Heart left ventricle (tissue), 13 donors: Measurements from ENCODE around the gene KRTAP4-11.
"Not testable (repeated sequence)": the region's sequence is repeated elsewhere in the genome, so short reads cannot be mapped to it uniquely, and the experiment has no call there.

Experiments used
- POLR2A ChIP-seq, 2 donors: fragments of 450-650 bp; IDR thresholded peaks; one replicate each; pipeline ENCODE4 v1.6.1; 2017; ENCODE audit warnings: antibody characterized with exemption in 2 of 2, mild to moderate bottlenecking in 2 of 2, moderate library complexity in 2 of 2
- TF ChIP-seq, protein P1 (sequence below), 12 donors: fragments of 200-600 bp; sonication (generic) in 4 of 12; IDR thresholded peaks; one replicate each; pipeline versions ENCODE4 v1.5.0 to v1.8.0; 2018 to 2022; ENCODE audit warnings: antibody characterized with exemption in 12 of 12, mild to moderate bottlenecking in 5 of 12
- donor health status: ischemic (EF 13 %, LVEDD 7.1; RV severe dilation, severe dysfunction).
- donor health status: DM: no; HTN: yes; CAD: no.
- donor health status: DM: no; HTN: no; CAD: no.
- donor health status: ischemic (EF 25% LVEDD 6.9; RV normal size, moderate dysfunction).
- donor health status: ischemic (EF 25% LVEDD 5.7; RV mildly dilated, moderate dysfunction).
- donor health status: ischemic (EF 35%, LVEDD 5.7; RV mildly dilated, moderate dysfunction).
- donor health status: nonischemic (EF 11% LVEDD 7.7; RV severe dilation, severe dysfunction).
- donor health status: DM: yes; HTN: yes; CAD: no.
- donor health status: PGD.
- donor health status: ischemic (EF 29% LVEDD 5.4; RV normal size, mild dysfunction).
- donor health status: nonischemic (EF 23%, LVEDD 6.1; RV moderate dilation, normal function).

DNA sequence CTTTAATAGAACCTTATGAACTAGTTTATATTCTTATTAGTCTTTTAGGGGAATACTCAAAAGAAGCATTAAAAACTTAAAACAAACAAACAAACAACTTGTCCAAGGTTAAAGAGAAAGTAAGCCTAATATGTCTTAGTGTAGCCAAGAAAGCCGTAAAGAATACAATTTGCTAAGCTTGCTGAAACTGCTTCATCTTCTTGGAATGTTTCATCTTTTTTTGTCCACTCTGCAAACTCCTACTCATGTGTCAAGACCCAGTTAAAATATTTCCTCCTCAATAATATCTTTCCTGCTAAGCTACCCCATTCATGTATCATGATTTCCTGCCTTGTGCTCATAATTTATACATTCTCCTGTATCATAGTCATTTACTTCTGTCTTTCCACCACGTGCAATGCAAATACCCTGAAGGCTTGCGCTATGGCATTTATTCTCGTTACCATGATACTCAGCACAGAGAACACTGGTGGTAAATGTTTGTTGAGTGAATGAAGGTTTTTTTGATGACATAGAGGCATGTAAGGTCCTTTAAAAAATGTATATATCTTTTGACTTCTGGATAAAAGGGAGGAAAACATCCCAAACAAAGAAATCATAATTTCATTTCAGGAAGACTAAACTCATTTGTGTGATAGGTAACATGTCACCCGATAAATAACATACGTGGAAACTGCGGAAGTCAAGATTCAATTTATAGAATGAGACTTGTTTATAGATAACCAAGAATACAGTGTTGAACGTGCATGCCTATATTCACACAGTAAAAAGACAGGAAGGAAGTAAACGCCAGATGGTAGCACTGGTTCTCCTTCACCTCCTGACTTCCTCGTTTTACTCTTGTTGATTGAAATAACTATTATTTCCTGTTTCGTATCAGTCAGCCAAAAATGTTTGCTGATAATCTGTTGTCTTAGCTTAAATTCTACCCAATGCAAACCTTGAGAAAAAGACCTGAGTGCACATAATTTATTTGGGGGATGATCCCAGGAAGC is 1.8 kb upstream of the KRTAP4-11 start:
- not testable (repeated sequence) for TF ChIP-seq POLR2A (IDR thresholded peaks at IDR 0.05)
- TF ChIP-seq, protein P1, sequence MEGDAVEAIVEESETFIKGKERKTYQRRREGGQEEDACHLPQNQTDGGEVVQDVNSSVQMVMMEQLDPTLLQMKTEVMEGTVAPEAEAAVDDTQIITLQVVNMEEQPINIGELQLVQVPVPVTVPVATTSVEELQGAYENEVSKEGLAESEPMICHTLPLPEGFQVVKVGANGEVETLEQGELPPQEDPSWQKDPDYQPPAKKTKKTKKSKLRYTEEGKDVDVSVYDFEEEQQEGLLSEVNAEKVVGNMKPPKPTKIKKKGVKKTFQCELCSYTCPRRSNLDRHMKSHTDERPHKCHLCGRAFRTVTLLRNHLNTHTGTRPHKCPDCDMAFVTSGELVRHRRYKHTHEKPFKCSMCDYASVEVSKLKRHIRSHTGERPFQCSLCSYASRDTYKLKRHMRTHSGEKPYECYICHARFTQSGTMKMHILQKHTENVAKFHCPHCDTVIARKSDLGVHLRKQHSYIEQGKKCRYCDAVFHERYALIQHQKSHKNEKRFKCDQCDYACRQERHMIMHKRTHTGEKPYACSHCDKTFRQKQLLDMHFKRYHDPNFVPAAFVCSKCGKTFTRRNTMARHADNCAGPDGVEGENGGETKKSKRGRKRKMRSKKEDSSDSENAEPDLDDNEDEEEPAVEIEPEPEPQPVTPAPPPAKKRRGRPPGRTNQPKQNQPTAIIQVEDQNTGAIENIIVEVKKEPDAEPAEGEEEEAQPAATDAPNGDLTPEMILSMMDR (IDR thresholded peaks at IDR 0.05): not testable (repeated sequence)
